Heart right ventricle (tissue), 16 donors: ENCODE data around the gene ATG13. TPM values are rescaled to one million over a fixed set of nuclear protein-coding genes. Genes with fewer than 3 reads are reported as not detected.
"Not testable (repeated sequence)": the region's sequence is repeated elsewhere in the genome, so short reads cannot be mapped to it uniquely, and the experiment has no call there.

Source experiments
- ATAC-seq, 8 donors: fragments of 200-7000 bp; cut with Tn5 transposase; one replicate each; pipeline ENCODE4 v1.9.1; 2020; ENCODE audit warnings: mild to moderate bottlenecking in 8 of 8, moderate library complexity in 8 of 8, moderate number of reproducible peaks in 1 of 8
- DNase-seq, 2 donors: peaks; one replicate each; pipeline ENCODE4 v3.0.0-alpha.2; 2020
- H3K27ac ChIP-seq, 10 donors: fragments of 200-600 bp; sonication (generic) in 2 of 10; one replicate each; pipeline versions ENCODE4 v1.5.0 to v1.8.0; 2020 to 2022; ENCODE audit warnings: mild to moderate bottlenecking in 3 of 10
- H3K27me3 ChIP-seq, 7 donors: fragments of 200-600 bp; one replicate each; pipeline ENCODE4 v1.8.0; 2021 to 2022; ENCODE audit warnings: mild to moderate bottlenecking in 2 of 7
- H3K36me3 ChIP-seq, 9 donors: fragments of 200-600 bp; sonication (generic) in 1 of 9; one replicate each; pipeline versions ENCODE4 v1.5.0 to v1.8.0; 2020 to 2022; ENCODE audit warnings: mild to moderate bottlenecking in 2 of 9
- H3K4me1 ChIP-seq, 9 donors: fragments of 200-600 bp; sonication (generic) in 1 of 9; one replicate each; pipeline versions ENCODE4 v1.5.0 to v1.8.0; 2020 to 2022; ENCODE audit warnings: mild to moderate bottlenecking in 4 of 9
- H3K4me3 ChIP-seq, 10 donors: fragments of 200-600 bp; sonication (generic) in 2 of 10; one replicate each; pipeline versions ENCODE4 v1.5.0 to v1.8.0; 2020 to 2022; ENCODE audit warnings: mild to moderate bottlenecking in 7 of 10, moderate library complexity in 2 of 10
- H3K9me3 ChIP-seq, 11 donors: fragments of 200-600 bp in 10 of 11; sonication (generic) in 2 of 11; one replicate each; pipeline versions ENCODE4 v1.5.0 to v1.8.0; 2013 to 2022; ENCODE audit warnings: mild to moderate bottlenecking in 2 of 11, control low read depth in 1 of 11, moderate library complexity in 1 of 11
- WGBS, 2 donors: extraction: QIAGEN DNeasy Blood & Tissue Kit; methylation state at CpG; one replicate each; pipeline ENCODE4 v1.1.7; 2013; ENCODE audit warnings: inconsistent platforms in 1 of 2; 5-methylcytosine and 5-hydroxymethylcytosine counted together
- intact Hi-C, 10 donors: fragments of 100-400 bp; cut with DNase I; formaldehyde crosslinking; loops; one replicate each; pipeline versions ENCODE4 v1.11.1 to v1.14.2; 2022
- polyA plus RNA-seq, 2 donors: library from polyadenylated mRNA; stranded (reverse); fragments of 200-250 nt; gene quantifications; one replicate each; pipeline ENCODE4 v1.2.3, GENCODE V29; 2013
- total RNA-seq, 10 donors: library from RNA; stranded (reverse); fragmentation: NEBNext Ultra II Directional in 3 of 10; extraction: Animal tissue kit (Norgen Biotek cat#: 25700) in 3 of 10; gene quantifications; one replicate each; pipeline versions ENCODE4 v1.2.1 to v1.2.4, GENCODE V29; 2021 to 2023
- TF ChIP-seq, protein P1 (sequence below), 9 donors: fragments of 200-600 bp; sonication (generic) in 2 of 9; IDR thresholded peaks; one replicate each; pipeline versions ENCODE4 v1.5.0 to v1.8.0; 2021 to 2022; ENCODE audit warnings: antibody characterized with exemption in 9 of 9, mild to moderate bottlenecking in 5 of 9, moderate library complexity in 1 of 9
- donor health status: Arrhythmogenic right ventricular cardiomyopathy.
- donor health status: ischemic (EF 13 %, LVEDD 7.1; RV severe dilation, severe dysfunction).
- donor health status: healthy with polysubstance abuse.
- donor health status: DM: no; HTN: yes; CAD: no.
- donor health status: DM: no; HTN: no; CAD: no.
- donor health status: ischemic (EF 25% LVEDD 6.9; RV normal size, moderate dysfunction).
- donor health status: ischemic (EF 25% LVEDD 5.7; RV mildly dilated, moderate dysfunction).
- donor health status: healthy.
- donor health status: DM: yes; HTN: yes; CAD: no.
- donor health status: Ischemic cardiomyopathy.
- donor health status: ischemic (EF 35%, LVEDD 5.7; RV mildly dilated, moderate dysfunction).
- donor health status: nonischemic (EF 11% LVEDD 7.7; RV severe dilation, severe dysfunction).
- donor health status: DM: yes; HTN: yes; CAD: no.
- donor health status: PGD.
- donor health status: ischemic (EF 29% LVEDD 5.4; RV normal size, mild dysfunction).
- donor health status: nonischemic (EF 23%, LVEDD 6.1; RV moderate dilation, normal function).

The ATG13 gene
- total and polyA plus RNA-seq, 12 donors = 25.8 to 50.6 (median 40.8) TPM

DNA sequence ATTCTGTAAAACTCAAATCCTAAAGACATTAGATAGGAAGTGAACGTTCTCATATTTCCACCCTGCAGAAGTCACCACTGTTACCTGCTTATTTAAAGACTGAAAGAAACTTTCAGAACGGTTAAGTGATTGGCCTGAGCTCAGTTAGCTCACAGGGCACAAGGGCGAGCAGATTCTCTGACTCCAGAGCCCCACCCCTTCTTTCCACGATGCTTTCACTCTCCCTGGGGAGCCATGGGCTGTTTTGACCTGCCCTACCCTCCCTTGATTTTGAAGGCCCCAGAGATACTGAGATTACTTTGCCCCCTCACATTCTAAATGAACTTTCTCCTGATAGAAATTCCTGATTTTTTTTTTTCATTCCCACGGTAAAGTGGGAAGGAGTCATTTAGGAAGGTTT, 49.2 kb downstream of the ATG13 start:
- intact Hi-C loops = loop anchor here in 1 of 10 donors (5.0 kb wide), 1 partner anchor 49 kb away; the partner anchor contains the start of genes ATG13 and HARBI1
- WGBS, 2 donors = 31 to 42% methylated on average over 5 of the region's 5 CpGs

DNA sequence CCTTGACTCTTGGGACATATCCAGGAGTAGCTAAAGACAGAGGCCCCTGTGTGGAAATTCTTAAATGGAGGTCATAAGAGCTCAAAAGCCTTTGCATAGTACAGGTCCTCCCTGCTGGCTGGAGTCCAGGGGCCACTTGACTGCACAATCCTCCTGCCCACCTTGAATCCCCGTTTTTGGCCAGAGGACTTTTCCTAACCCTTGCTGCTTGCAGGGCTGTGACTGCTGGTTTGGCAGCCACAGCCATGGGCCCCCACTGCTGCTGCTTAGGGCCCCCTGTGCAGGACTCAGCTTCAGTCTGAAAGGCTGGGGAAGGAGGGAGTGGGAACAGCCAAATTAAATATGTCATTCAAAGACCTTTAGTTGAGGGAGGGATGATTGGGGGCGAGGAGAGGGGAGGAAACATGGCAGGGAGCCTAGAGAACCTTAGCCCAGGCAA, 49.7 kb downstream of the ATG13 start:
- Histone ChIP-seq H3K27ac (peak overlapping the region; percentile 44 to 82 (median 70)), H3K4me3 (no peak overlapping the region), H3K4me1 (peaks cover 9 to 70% (median 35%) of the 10 kb centered on the region in 9 donors), H3K9me3 (no peaks in the 10 kb centered on the region), H3K36me3 (peaks cover 0 to 100% (median 46%) of the 10 kb centered on the region in 9 donors), H3K27me3 (no peaks in the 10 kb centered on the region)
- intact Hi-C loops = loop anchor here in 1 of 10 donors (5.0 kb wide), 1 partner anchor 50 kb away; the partner anchor contains the start of genes ATG13 and HARBI1
- WGBS, 2 donors = 21 to 46% methylated on average over 2 of the region's 2 CpGs
- TF ChIP-seq, protein P1, sequence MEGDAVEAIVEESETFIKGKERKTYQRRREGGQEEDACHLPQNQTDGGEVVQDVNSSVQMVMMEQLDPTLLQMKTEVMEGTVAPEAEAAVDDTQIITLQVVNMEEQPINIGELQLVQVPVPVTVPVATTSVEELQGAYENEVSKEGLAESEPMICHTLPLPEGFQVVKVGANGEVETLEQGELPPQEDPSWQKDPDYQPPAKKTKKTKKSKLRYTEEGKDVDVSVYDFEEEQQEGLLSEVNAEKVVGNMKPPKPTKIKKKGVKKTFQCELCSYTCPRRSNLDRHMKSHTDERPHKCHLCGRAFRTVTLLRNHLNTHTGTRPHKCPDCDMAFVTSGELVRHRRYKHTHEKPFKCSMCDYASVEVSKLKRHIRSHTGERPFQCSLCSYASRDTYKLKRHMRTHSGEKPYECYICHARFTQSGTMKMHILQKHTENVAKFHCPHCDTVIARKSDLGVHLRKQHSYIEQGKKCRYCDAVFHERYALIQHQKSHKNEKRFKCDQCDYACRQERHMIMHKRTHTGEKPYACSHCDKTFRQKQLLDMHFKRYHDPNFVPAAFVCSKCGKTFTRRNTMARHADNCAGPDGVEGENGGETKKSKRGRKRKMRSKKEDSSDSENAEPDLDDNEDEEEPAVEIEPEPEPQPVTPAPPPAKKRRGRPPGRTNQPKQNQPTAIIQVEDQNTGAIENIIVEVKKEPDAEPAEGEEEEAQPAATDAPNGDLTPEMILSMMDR (IDR thresholded peaks at IDR 0.05) = no peak
- DNase-seq (peak in 1 of 2 donors; percentile 46), ATAC-seq (peak; percentile 21 to 36 (median 27))

More for the DNA sequence above, 49.2 kb downstream of the ATG13 start:
- peaks cover 9 to 68% (median 35%) of the 10 kb centered on the region in 9 donors for H3K4me1 ChIP-seq
- H3K9me3 ChIP-seq = no peaks in the 10 kb centered on the region
- no peak overlapping the region for H3K4me3 ChIP-seq
- DNase-seq = peak; percentile 35 to 57
- H3K27me3 ChIP-seq = no peaks in the 10 kb centered on the region
- TF ChIP-seq, protein P1 (IDR thresholded peaks at IDR 0.05) = no peak
- peak; percentile 42 to 77 (median 68) for ATAC-seq
- peak overlapping the region; percentile 44 to 82 (median 70) for H3K27ac ChIP-seq
- peaks cover 0 to 100% (median 46%) of the 10 kb centered on the region in 9 donors for H3K36me3 ChIP-seq

DNA sequence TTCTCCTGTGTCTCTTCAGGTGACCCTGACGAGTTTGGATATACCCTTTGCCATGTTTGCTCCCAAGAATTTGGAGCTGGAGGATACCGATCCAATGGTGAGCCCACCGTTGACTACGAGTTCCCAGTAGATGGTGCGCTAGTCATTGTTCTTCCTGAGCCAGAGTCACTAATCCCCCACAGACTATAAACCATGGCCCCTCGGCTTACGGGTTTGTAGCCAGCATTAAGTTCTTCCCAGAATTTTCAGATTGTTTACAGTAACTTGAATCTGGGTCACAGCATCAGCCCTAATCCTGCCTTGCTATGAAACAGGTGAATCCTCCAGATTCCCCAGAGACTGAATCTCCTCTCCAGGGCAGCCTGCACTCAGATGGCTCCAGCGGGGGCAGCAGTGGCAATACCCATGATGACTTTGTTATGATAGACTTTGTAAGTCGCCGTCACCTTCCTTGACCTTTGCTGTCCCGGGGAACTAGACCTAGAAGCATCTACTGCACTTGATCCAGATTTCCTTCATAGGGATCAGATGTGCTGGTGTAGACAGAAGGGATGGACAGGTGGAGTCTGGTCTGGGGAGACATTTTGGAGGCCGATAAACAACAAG, 51.2 kb downstream of the ATG13 start:
- H3K27me3 ChIP-seq = no peaks in the 10 kb centered on the region
- intact Hi-C loops = loop anchor here in 1 of 10 donors (5.0 kb wide), 1 partner anchor 51 kb away; the partner anchor contains the start of genes ATG13 and HARBI1
- peaks cover 0 to 100% (median 44%) of the 10 kb centered on the region in 9 donors for H3K36me3 ChIP-seq
- no peaks in the 10 kb centered on the region for H3K9me3 ChIP-seq
- 95 to 96% methylated on average over 12 of the region's 12 CpGs for WGBS, 2 donors
- ATAC-seq (no peak), DNase-seq (no peak)
- TF ChIP-seq, protein P1 (IDR thresholded peaks at IDR 0.05) = no peak
- peaks cover 10 to 80% (median 46%) of the 10 kb centered on the region in 9 donors for H3K4me1 ChIP-seq
- H3K4me3 ChIP-seq = no peak overlapping the region
- peak overlapping the region in 5 of 10 donors; percentile 58 to 77 (median 76) for H3K27ac ChIP-seq

DNA sequence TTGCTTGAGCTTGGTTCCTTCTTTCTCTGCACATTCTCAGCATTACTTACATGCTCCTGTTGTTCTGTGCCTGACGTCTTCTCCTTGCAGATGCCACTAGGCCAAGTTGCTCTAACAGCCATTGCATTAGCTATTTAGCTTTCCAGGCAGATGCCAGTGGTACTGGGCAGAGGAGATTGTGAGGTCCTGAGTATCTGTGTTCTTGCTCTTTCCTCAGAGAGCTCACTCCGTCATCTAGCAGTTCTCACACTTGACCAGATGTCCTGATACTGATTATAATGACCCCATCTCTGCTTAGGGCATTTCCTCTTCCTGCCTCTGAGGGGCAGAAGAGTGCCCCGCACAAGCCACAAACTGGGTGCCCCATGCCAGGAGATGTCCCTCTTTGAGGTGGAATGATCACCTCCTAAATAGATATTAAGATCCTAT, 52.4 kb downstream of the ATG13 start:
- Histone ChIP-seq H3K36me3 (peaks cover 0 to 95% (median 42%) of the 10 kb centered on the region in 9 donors), H3K27ac (peak overlapping the region in 7 of 10 donors; percentile 9 to 88 (median 25))
- DNase-seq = no peak

DNA sequence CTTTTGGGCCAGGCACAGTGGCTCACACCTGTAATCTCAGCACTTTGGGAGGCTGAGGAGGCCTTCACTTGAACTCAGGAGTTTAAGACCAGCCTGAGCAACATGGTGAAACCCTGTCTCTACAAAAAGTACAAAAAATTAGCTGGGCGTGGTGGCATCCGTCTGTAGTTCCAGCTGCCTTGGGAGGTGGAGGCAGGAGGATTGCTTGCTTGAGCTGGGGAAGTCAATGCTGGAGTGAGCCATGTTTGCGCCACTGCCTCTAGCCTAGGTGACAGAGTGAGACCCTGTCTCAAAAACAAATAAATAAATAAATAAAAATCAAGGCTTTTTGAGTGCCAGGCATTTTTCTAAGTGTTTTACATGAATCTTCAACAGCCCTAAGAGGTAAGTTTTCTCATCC, 53.2 kb downstream of the ATG13 start:
- H3K27me3 ChIP-seq, H3K9me3 ChIP-seq, intact Hi-C loops, ATAC-seq, H3K4me3 ChIP-seq, DNase-seq: not testable (repeated sequence)
- WGBS, 2 donors = 89 to 96% methylated on average over 3 of the region's 3 CpGs
- peaks cover 0 to 87% (median 36%) of the 10 kb centered on the region in 9 donors for H3K36me3 ChIP-seq
- H3K27ac ChIP-seq = peak overlapping the region in 6 of 10 donors; percentile 18 to 88 (median 49)
- peaks cover 25 to 80% (median 50%) of the 10 kb centered on the region in 9 donors for H3K4me1 ChIP-seq

More for the DNA sequence above, 52.4 kb downstream of the ATG13 start:
- Histone ChIP-seq H3K4me1 (peaks cover 20 to 80% (median 48%) of the 10 kb centered on the region in 9 donors), H3K27me3 (no peaks in the 10 kb centered on the region), H3K9me3 (no peaks in the 10 kb centered on the region), H3K4me3 (no peak overlapping the region)
- peak in 2 of 8 donors; percentile 19 to 28 for ATAC-seq
- intact Hi-C loops = loop anchor here in 1 of 10 donors (5.0 kb wide), 1 partner anchor 52 kb away; the partner anchor contains the start of genes ATG13 and HARBI1
- TF ChIP-seq, protein P1 (IDR thresholded peaks at IDR 0.05) = peak in 7 of 9 donors; percentile 27 to 53 (median 39)
- 56 to 58% methylated on average over 3 of the region's 3 CpGs for WGBS, 2 donors
